ENCODE measurements around the gene ZMYND19.
"Not testable (repeated sequence)": the region's sequence is repeated elsewhere in the genome, so short reads cannot be mapped to it uniquely, and the experiment has no call there.

ZMYND19 gene

GRCh38 chr9:137551264-137552021 is 38.9 kb downstream of the ZMYND19 start, which contains the start of gene MRPL41:
Gene MRPL41, plus strand, starts transcription at chr9:137551879. Its CDS starts 203 bp downstream, at chr9:137552082.
- Histone ChIP-seq H3K79me2 (ENCODE audit: insufficient read depth, low read length) (0 out of 2 replicates have a peak, but pooled peaks cover 7% of the 10 kb centered on the region), H3K9ac (ENCODE audit: low read depth, low read length, poor library complexity, severe bottlenecking) (peak within 1 kb of the TSS; percentile 72), H3K9me2 (replicated peaks; ENCODE audit: low read depth, low read length) (no peaks in the 10 kb centered on the region), H3K4me3 (ENCODE audit: low read length, poor library complexity, severe bottlenecking) (peak within 1 kb of the TSS; percentile 81), H3K36me3 (ENCODE audit: insufficient read depth, low read length) (peaks cover 18% of the 10 kb centered on the region; the same call in 1 of the 2 replicates), H3K4me2 (ENCODE audit: low read depth, low read length, poor library complexity, severe bottlenecking) (peak within 1 kb of the TSS; percentile 87), H3K9me3 (ENCODE audit: insufficient read depth, low read depth, low read length) (no peaks in the 10 kb centered on the region), H3K4me1 (ENCODE audit: insufficient read depth, low read length, poor library complexity, severe bottlenecking) (peaks cover 2% of the 10 kb centered on the region), H3F3A (ENCODE audit: low read depth) (0 out of 2 replicates have a peak, but pooled peaks cover 3% of the 10 kb centered on the region), H3K27me3 (ENCODE audit: insufficient read depth, low read length, poor library complexity, severe bottlenecking) (no peaks in the 10 kb centered on the region), H2AFZ (ENCODE audit: low read length) (peak within 1 kb of the TSS; percentile 70), H4K20me1 (ENCODE audit: insufficient read depth, low read length, poor library complexity, severe bottlenecking) (no peaks in the 10 kb centered on the region)
- TF ChIP-seq EZH2phosphoT487 (IDR thresholded peaks at IDR 0.05; ENCODE audit: borderline replicate concordance) (no peak), CTCF (conservative IDR thresholded peaks at IDR 0.05; ENCODE audit: low read length) (peak; percentile 28)

- H3K9me2 ChIP-seq (replicated peaks; ENCODE audit: low read depth, low read length); H3K79me2 ChIP-seq (ENCODE audit: insufficient read depth, low read length); H3K9me3 ChIP-seq (ENCODE audit: insufficient read depth, low read depth, low read length); H3F3A ChIP-seq (ENCODE audit: low read depth); H3K4me1 ChIP-seq (ENCODE audit: insufficient read depth, low read length, poor library complexity, severe bottlenecking); H4K20me1 ChIP-seq (ENCODE audit: insufficient read depth, low read length, poor library complexity, severe bottlenecking); H3K27me3 ChIP-seq (ENCODE audit: insufficient read depth, low read length, poor library complexity, severe bottlenecking): not testable (repeated sequence)
- Histone ChIP-seq H3K9ac (ENCODE audit: low read depth, low read length, poor library complexity, severe bottlenecking) (peak overlapping the region; percentile 64), H3K4me2 (ENCODE audit: low read depth, low read length, poor library complexity, severe bottlenecking) (peak overlapping the region; percentile 65), H3K36me3 (ENCODE audit: insufficient read depth, low read length) (peaks cover 13% of the 10 kb centered on the region; the same call in 1 of the 2 replicates), H3K4me3 (ENCODE audit: low read length, poor library complexity, severe bottlenecking) (peak overlapping the region; percentile 67), H2AFZ (ENCODE audit: low read length) (peak overlapping the region; percentile 70)
Observed at GRCh38 chr9:137550958-137551263, 39.4 kb downstream of the ZMYND19 start.

- peak within 1 kb of the TSS; percentile 64 for H3K9ac ChIP-seq (ENCODE audit: low read depth, low read length, poor library complexity, severe bottlenecking)
- H3K4me2 ChIP-seq (ENCODE audit: low read depth, low read length, poor library complexity, severe bottlenecking), result peak within 1 kb of the TSS; percentile 65
- H3K27me3 ChIP-seq (ENCODE audit: insufficient read depth, low read length, poor library complexity, severe bottlenecking), result no peaks in the 10 kb centered on the region
- no peaks in the 10 kb centered on the region for H4K20me1 ChIP-seq (ENCODE audit: insufficient read depth, low read length, poor library complexity, severe bottlenecking)
- H3K9me3 ChIP-seq (ENCODE audit: insufficient read depth, low read depth, low read length), result no peaks in the 10 kb centered on the region
- 0 out of 2 replicates have a peak, but pooled peaks cover 3% of the 10 kb centered on the region for H3F3A ChIP-seq (ENCODE audit: low read depth)
- H2AFZ ChIP-seq (ENCODE audit: low read length), result peak within 1 kb of the TSS; percentile 70
- 0 out of 2 replicates have a peak, but pooled peaks cover 7% of the 10 kb centered on the region for H3K79me2 ChIP-seq (ENCODE audit: insufficient read depth, low read length)
- peak within 1 kb of the TSS; percentile 67 for H3K4me3 ChIP-seq (ENCODE audit: low read length, poor library complexity, severe bottlenecking)
- no peak for TF ChIP-seq EZH2phosphoT487 (IDR thresholded peaks at IDR 0.05; ENCODE audit: borderline replicate concordance)
- TF ChIP-seq CTCF (conservative IDR thresholded peaks at IDR 0.05; ENCODE audit: low read length), result no peak
- no peaks in the 10 kb centered on the region for H3K9me2 ChIP-seq (replicated peaks; ENCODE audit: low read depth, low read length)
- H3K36me3 ChIP-seq (ENCODE audit: insufficient read depth, low read length), result peaks cover 8% of the 10 kb centered on the region; the same call in 1 of the 2 replicates
- H3K4me1 ChIP-seq (ENCODE audit: insufficient read depth, low read length, poor library complexity, severe bottlenecking), result peaks cover 2% of the 10 kb centered on the region
Observed at GRCh38 chr9:137550231-137550621, 40.1 kb downstream of the ZMYND19 start, which contains the start of gene PNPLA7. Gene PNPLA7, minus strand, starts transcription at chr9:137550402. Its CDS starts 205 bp downstream, at chr9:137550197.

Measured in Loucy (cell line).